Coronary artery (tissue), 2 donors: ENCODE results near the gene SPATS2.
A peak's percentile ranks its signal among the peaks of the same experiment; 100 is the strongest.

Experiments
- DNase-seq: peaks from one replicate; pipeline ENCODE4 v3.0.0-alpha.2; 2017; ENCODE audit warnings: low spot score
- H3K27ac ChIP-seq, 2 donors: fragments of 200-600 bp; sonication (generic); one replicate each; pipeline ENCODE4 v1.5.1; 2016 to 2019
- H3K4me3 ChIP-seq: fragments of 200-600 bp; sonication (generic); 2 replicates; pipeline ENCODE4 v1.5.1; 2016; ENCODE audit warnings: mild to moderate bottlenecking, moderate library complexity
- CTCF ChIP-seq: fragments of 200-600 bp; sonication (generic); IDR thresholded peaks from one replicate; pipeline ENCODE4 v1.5.1; 2019; ENCODE audit warnings: antibody characterized with exemption

SPATS2 gene

GRCh38 chr12:49549735-49550692 is 182.8 kb downstream of the SPATS2 start:
- H3K27ac ChIP-seq: no peak overlapping the region
- no peak for TF ChIP-seq CTCF
- no peak for DNase-seq
- no peak overlapping the region for H3K4me3 ChIP-seq

- no peak overlapping the region for H3K27ac ChIP-seq
- TF ChIP-seq CTCF: no peak
- DNase-seq: no peak
- H3K4me3 ChIP-seq: no peak overlapping the region
Observed at GRCh38 chr12:49550693-49551252, 183.5 kb downstream of the SPATS2 start.

- peak; percentile 84 for DNase-seq
- H3K27ac ChIP-seq: peak overlapping the region in 1 of 2 donors; percentile 20
- no peak overlapping the region for H3K4me3 ChIP-seq
- no peak for TF ChIP-seq CTCF
Observed at GRCh38 chr12:49552014-49552413, 184.8 kb downstream of the SPATS2 start.

- no peak for TF ChIP-seq CTCF
Observed at GRCh38 chr12:49552425-49552824, 185.2 kb downstream of the SPATS2 start.

GRCh38 chr12:49552899-49553298 is 185.6 kb downstream of the SPATS2 start:
- no peak for TF ChIP-seq CTCF
- Histone ChIP-seq H3K27ac (no peak overlapping the region), H3K4me3 (no peak overlapping the region)
- DNase-seq: no peak

More at GRCh38 chr12:49552425-49552824, 185.2 kb downstream of the SPATS2 start:
- DNase-seq: no peak
- Histone ChIP-seq H3K27ac (peak overlapping the region in 1 of 2 donors; percentile 20), H3K4me3 (no peak overlapping the region)

GRCh38 chr12:49553512-49554088 is 186.3 kb downstream of the SPATS2 start:
- TF ChIP-seq CTCF: no peak
- H3K4me3 ChIP-seq: no peak overlapping the region
- no peak for DNase-seq

More at GRCh38 chr12:49553512-49554088, 186.3 kb downstream of the SPATS2 start:
- H3K27ac ChIP-seq: no peak overlapping the region
